Mesothelial cell of epicardium (in vitro differentiated cells): Measurements from ENCODE around the gene KCNK1. TPM values are rescaled to one million over a fixed set of nuclear protein-coding genes. Genes with fewer than 3 reads are reported as not detected.

Source experiments
- DNase-seq, 2 experiments: peaks; one replicate each; pipeline ENCODE4 v3.0.0; 2021; ENCODE audit warnings: low spot score in 2 of 2; ENCODE audit not compliant: unreplicated experiment in 2 of 2
- H3K27ac Mint-ChIP-seq: 2 replicates; pipeline ENCODE4 v1.8.0; 2021; ENCODE audit warnings: mixed read lengths
- H3K27me3 Mint-ChIP-seq: 2 replicates; pipeline ENCODE4 v1.8.0; 2021; ENCODE audit warnings: low read depth, mixed read lengths
- H3K36me3 Mint-ChIP-seq: 2 replicates; pipeline ENCODE4 v1.8.0; 2021; ENCODE audit warnings: mixed read lengths
- H3K4me1 Mint-ChIP-seq: 2 replicates; pipeline ENCODE4 v1.8.0; 2021; ENCODE audit warnings: mixed read lengths
- H3K4me3 Mint-ChIP-seq: 2 replicates; pipeline ENCODE4 v1.8.0; 2021; ENCODE audit warnings: mild to moderate bottlenecking, moderate library complexity, mixed read lengths
- H3K9me3 Mint-ChIP-seq: 2 replicates; pipeline ENCODE4 v1.8.0; 2021; ENCODE audit warnings: mixed read lengths
- CTCF ChIP-seq: fragments of 200-600 bp; sonication (generic); IDR thresholded peaks from one replicate; pipeline ENCODE4 v1.5.0; 2021; ENCODE audit warnings: antibody characterized with exemption; ENCODE audit not compliant: unreplicated experiment
- microRNA-seq: library from miRNA; unstranded; fragments of <30 nt; microRNA quantifications from one replicate; pipeline ENCODE4 v1.2.0, GENCODE V29; 2021; ENCODE audit warnings: inconsistent platforms, mixed read lengths
- total RNA-seq: library from RNA; stranded (reverse); gene quantifications from 3 replicates; pipeline ENCODE4 v1.2.1, GENCODE V29; 2021

KCNK1 gene
- total RNA-seq, 1 donor from 2014 or later, result 14.6 TPM

- Mint-ChIP-seq H3K27me3 (no peaks in the 10 kb centered on the region), H3K36me3 (no peaks in the 10 kb centered on the region), H3K4me3 (no peak overlapping the region), H3K27ac (no peak overlapping the region), H3K9me3 (no peaks in the 10 kb centered on the region), H3K4me1 (peaks cover 21% of the 10 kb centered on the region)
- no peak for DNase-seq
- no peak for TF ChIP-seq CTCF
Measured at GRCh38 chr1:233719655-233720341, 105.9 kb downstream of the KCNK1 start.

GRCh38 chr1:233721004-233721595, 107.2 kb downstream of the KCNK1 start:
- TF ChIP-seq CTCF, result no peak
- H3K9me3 Mint-ChIP-seq, result no peaks in the 10 kb centered on the region
- H3K4me1 Mint-ChIP-seq, result peaks cover 26% of the 10 kb centered on the region
- H3K27ac Mint-ChIP-seq, result no peak overlapping the region
- H3K4me3 Mint-ChIP-seq, result no peak overlapping the region
- no peaks in the 10 kb centered on the region for H3K27me3 Mint-ChIP-seq
- no peak for DNase-seq
- no peaks in the 10 kb centered on the region for H3K36me3 Mint-ChIP-seq

Small RNA genes within 50 kb of the gene (microRNA-seq; reads per million reads assigned to microRNA genes)
- not detected for gene MIR4427
